GM18907 (cell line): ENCODE data around the gene UGT1A8.
"Not testable (repeated sequence)": the region's sequence is repeated elsewhere in the genome, so short reads cannot be mapped to it uniquely, and the experiment has no call there.

Source experiments
- ATAC-seq: cut with Tn5 transposase; IDR thresholded peaks from one replicate; pipeline ENCODE4 v1.9.1; 2021; ENCODE audit warnings: mild to moderate bottlenecking, moderate library complexity; ENCODE audit not compliant: unreplicated experiment

Gene UGT1A8

DNA sequence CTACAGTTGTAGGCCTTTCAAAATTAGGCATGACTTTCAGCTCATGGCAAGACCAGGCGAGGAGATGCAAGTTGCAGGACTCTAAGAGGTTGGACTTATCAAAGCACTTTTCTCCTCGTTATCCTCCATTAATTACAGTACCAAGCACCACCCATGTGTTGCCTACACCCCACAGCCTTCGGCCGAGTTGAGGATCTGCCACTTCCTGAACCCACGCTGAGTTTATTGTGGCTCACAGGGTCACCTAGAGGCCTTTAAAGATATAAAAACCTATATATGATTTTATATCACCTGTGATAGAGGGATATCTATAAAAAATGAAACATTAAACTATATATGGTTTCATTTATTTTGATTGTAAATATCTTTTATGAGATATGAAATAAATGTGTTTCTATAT, 21.4 kb downstream of the UGT1A8 start:
- ATAC-seq, result no peak

DNA sequence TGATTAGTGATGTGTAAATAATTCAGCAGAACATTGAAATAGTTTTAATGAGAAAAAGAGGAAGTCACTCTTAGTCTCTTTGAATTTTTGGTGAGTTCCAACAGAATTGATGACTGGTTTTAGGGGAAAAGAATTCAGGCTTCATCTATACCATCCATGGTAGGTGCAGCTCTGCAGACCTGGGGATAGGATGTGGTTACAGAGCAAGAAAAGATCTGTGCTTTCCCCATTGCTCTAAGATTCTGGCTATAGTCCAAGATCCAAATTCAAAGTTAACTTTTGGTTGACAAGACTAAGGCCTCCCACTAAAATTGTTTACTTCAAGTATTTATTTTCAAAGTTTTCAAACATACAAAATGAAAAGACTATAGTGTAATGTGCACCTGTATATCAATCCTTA, 22.4 kb downstream of the UGT1A8 start:
- no peak for ATAC-seq

DNA sequence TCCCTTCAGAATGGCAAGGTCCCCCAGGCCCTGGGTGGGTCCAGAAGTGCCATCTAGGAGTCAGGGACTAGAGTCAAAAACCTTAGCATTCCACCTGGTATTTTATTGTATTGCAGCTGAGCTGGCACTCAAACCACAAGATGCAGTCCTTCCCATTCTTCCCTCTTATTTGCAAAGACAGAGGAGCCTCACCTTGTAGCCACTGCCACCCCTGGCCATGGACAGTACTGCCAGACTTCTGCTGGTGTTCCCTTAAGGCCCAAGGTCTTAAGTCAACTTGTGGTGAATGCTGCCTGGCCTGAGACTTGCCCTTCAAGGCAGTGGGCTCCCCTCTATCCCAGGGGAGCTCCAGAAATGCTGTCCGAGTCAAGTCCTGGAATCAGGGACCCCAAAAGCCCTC, 25.7 kb downstream of the UGT1A8 start:
- ATAC-seq, result no peak

- not testable (repeated sequence) for ATAC-seq
Observed at GRCh38 chr2:233646033-233646432, 28.6 kb downstream of the UGT1A8 start.

- no peak for ATAC-seq
Observed at GRCh38 chr2:233650981-233651380, 33.5 kb downstream of the UGT1A8 start.

- no peak for ATAC-seq
Observed at GRCh38 chr2:233651430-233651829, 34.0 kb downstream of the UGT1A8 start.

DNA sequence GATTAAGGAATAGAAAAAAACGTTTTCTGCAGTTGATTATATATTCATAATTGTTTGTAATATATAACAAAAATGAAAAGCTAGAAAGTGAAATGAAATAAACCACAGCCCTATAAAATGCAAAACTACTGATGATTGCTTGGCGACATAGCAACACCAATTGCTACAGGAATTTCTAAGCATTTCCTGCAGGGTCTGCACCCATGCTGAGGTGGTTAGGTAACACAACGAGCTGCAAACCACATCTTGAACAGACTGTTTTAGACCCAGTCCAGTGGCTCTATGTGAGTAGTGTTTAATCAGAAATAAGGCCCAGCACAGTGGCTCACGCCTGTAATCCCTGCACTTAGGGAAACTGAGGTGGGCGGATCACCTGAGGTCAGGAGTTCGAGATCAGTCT, 37.1 kb downstream of the UGT1A8 start:
- no peak for ATAC-seq

GRCh38 chr2:233655043-233655442, 37.6 kb downstream of the UGT1A8 start:
- no peak for ATAC-seq

- ATAC-seq, result not testable (repeated sequence)
Observed at GRCh38 chr2:233655943-233656342, 38.5 kb downstream of the UGT1A8 start.

DNA sequence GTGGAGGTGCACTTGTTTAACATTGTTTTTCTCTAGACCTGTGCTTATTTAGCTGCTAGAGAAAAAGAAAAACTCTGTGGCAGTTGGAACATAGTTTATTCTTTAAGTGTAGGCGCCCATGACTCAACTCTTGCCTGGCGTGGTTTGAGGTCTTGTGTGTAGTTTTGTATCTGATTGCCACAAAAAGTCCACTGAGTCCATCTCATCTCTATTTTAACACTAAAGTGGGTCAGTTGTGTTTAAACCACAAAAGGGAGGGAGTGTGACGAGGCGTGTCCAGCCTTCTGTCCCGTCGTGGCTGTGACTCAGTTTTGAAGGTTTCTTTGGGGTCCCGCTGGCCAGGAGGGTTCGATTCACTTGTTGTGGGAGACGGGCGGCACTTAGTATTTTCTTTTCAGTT, 39.0 kb downstream of the UGT1A8 start:
- ATAC-seq, result no peak

DNA sequence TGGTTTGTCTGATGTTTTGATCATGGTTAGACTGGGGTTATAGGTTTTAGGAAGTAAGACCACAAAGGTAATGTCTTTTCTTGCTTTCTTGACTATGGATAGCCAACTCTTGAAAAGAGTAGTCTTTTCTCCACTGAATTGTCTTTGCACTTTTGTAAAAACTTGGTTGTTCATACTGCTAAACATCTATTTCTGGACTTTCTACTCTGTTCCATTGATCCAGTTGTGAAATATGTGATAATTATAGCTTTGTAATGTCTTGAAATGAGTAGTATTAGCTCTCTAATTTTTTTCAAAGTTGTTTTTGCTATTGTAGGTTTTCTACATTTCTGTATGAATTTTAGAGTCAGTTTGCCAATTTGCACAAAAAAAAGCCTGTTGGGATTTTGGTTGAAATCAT, 41.2 kb downstream of the UGT1A8 start:
- ATAC-seq, result no peak

DNA sequence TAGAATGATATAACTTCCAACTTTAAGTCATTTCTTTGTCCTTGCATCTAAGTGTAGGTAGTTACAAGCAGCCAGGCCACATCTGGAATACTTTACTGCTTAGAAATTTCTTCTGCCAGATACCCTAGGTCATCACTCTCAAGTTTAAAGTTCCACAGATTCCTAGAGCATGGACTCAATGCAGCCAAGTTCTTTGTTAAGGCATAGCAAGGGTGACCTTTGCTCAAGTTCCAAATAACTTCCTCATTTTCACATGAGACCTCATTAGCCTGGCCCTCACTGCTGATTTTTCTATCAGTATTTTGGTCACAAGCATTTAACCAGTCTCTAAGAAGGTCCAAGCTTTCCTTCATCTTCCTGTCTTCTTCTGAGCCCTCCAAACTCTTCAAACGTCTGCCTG, 46.5 kb downstream of the UGT1A8 start:
- ATAC-seq, result no peak

GRCh38 chr2:233668605-233669260, 51.3 kb downstream of the UGT1A8 start:
- no peak for ATAC-seq

DNA sequence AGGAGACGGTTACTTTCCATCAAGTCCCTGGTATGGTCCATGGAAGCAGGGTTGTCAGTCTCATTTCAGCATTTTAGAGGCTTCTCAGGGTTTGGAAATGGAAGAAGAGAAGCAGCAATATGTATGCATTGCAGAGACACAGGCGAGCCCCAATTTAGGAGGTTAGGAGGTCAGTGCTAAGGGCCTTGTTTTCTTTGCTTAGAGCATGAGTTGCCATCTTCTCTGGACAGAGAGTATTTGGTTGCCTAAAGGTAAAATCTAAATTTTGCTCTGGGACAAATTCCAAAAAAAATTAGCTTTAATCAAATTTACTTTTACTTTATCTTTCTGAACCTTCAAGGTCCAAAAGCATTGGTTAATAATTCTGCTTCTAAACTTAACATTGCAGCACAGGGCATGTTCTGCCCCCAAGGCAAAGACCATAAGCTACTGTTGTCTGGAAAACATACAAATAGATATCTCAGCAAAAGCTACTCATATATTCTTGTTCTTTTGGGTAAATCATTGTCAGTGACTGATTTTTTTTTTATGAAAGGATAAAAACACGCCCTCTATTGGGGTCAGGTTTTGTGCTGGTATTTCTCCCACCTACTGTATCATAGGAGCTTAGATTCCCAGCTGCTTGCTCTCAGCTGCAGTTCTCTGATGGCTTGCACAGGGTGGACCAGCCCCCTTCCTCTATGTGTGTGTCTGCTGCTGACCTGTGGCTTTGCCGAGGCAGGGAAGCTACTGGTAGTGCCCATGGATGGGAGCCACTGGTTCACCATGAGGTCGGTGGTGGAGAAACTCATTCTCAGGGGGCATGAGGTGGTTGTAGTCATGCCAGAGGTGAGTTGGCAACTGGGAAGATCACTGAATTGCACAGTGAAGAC, 54.1 kb downstream of the UGT1A8 start, which contains the start of gene UGT1A9:
Gene UGT1A9 (plus strand): TSS at position 609 of the 872 bp plus-strand sequence. CDS start 37 bp downstream, at position 646.
- no peak for ATAC-seq

DNA sequence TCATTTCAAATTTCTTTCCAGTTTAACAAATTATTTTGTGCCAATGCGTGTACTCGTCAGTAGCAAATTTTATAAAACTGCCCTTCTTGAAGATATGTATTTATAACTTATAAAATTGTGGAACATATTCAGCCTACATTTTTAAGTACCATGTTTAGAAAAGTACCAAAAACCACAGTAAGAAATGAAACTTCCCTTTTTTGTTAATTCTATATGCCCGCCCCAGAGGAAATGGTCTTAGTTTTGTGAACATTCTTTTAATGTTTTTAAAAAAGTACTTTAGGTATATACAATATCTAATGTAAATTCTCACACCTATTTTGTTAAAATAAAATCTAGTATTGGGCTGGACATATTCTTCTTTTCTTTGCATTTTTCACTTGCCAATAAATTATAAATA, 55.5 kb downstream of the UGT1A8 start:
- no peak for ATAC-seq

GRCh38 chr2:233673896-233674295, 56.5 kb downstream of the UGT1A8 start:
- ATAC-seq, result no peak

GRCh38 chr2:233674314-233674713, 56.9 kb downstream of the UGT1A8 start:
- ATAC-seq, result no peak

DNA sequence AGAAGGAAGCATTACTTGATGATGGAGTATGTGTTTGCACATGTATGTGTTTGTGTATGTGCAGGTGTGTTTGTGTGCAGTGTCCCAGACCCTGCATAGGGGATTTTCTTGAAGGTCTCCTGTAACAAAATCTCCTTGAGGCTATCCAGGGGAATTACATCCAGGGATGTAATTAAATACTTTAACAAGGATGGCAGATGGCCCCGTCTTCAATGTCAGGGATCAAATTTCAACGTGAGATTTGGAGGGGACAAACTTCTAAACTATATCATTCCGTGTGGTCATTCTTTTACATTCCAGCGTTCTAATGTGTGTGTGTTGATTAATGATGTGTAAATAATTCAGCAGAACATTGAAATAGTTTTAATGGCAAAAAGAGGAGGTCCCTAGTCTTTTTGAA, 57.6 kb downstream of the UGT1A8 start:
- ATAC-seq, result no peak

DNA sequence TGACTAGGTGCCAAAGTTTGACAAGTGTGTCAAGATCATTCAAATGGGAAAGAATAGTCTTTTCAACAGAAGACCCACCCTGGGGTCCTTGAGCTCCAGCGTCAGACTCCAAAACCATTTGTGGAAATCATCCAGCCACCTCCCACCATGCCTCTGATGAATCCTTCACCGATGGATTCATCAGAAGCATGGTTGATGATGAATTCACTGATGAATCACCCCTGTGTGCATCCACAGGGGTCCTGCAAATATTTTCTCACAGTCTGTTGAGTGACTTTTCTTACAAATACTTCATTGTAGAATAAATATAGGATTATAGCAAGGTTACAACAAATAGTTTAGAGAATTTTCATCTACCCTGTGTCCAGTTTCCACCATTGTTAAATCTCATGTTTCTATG, 58.6 kb downstream of the UGT1A8 start:
- ATAC-seq, result no peak

DNA sequence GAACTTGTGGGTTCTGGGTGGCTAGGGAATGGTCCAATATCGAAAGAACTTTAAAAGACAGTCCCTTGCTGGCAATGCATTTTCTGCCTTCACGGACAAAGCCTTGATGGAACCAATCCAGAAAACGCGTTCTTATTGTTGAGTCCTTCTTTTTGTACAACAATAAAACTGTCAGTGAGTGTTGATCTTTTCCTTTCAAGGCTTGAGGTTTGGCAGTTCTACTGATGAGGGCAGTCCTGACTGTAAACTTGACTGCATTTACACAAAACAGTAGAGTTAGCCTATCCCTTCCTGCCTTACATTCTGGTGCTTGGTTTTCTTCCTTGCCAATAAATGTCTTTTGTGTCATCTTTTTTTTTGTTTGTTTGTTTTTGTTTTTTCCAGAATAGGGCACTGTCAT, 61.8 kb downstream of the UGT1A8 start:
- ATAC-seq, result no peak

- no peak for ATAC-seq
Observed at GRCh38 chr2:233680361-233681045, 63.1 kb downstream of the UGT1A8 start.
